Liver (tissue), 9 donors: ENCODE results near the gene TCF19. TPM values are rescaled to one million over a fixed set of nuclear protein-coding genes. Genes with fewer than 3 reads are reported as not detected.

Experiments
- DNase-seq: peaks from one replicate; pipeline ENCODE4 v3.0.0-alpha.2; 2017; ENCODE audit warnings: low spot score
- H3K27ac ChIP-seq, 2 donors: one replicate each; pipeline ENCODE4 v1.7.0; 2013; ENCODE audit warnings: inconsistent platforms in 2 of 2, low read length in 2 of 2, control low read depth in 1 of 2, low read depth in 1 of 2, mild to moderate bottlenecking in 1 of 2
- H3K27me3 ChIP-seq, 4 donors: one replicate each; pipeline versions ENCODE4 v1.6.1 to v1.7.0; 2013; ENCODE audit warnings: low read length in 3 of 4, inconsistent platforms in 1 of 4, mild to moderate bottlenecking in 1 of 4, moderate library complexity in 1 of 4; ENCODE audit not compliant: control insufficient read depth in 4 of 4, insufficient read depth in 4 of 4
- H3K36me3 ChIP-seq, 4 donors: one replicate each; pipeline versions ENCODE4 v1.6.1 to v1.7.0; 2013; ENCODE audit warnings: low read length in 3 of 4, mild to moderate bottlenecking in 3 of 4, low read depth in 1 of 4, moderate library complexity in 1 of 4; ENCODE audit not compliant: control insufficient read depth in 4 of 4, insufficient read depth in 3 of 4
- H3K4me1 ChIP-seq, 4 donors: one replicate each; pipeline versions ENCODE4 v1.6.1 to v1.7.0; 2013; ENCODE audit warnings: low read length in 3 of 4, mild to moderate bottlenecking in 3 of 4, moderate library complexity in 1 of 4; ENCODE audit not compliant: control insufficient read depth in 4 of 4, insufficient read depth in 4 of 4
- H3K4me3 ChIP-seq, 3 donors: one replicate each; pipeline versions ENCODE4 v1.6.1 to v1.7.0; 2013; ENCODE audit warnings: low read length in 3 of 3, control low read depth in 1 of 3, low read depth in 1 of 3, mild to moderate bottlenecking in 1 of 3
- H3K9ac ChIP-seq, 2 donors: one replicate each; pipeline ENCODE4 v1.7.0; 2013; ENCODE audit warnings: low read length in 2 of 2, mild to moderate bottlenecking in 2 of 2, moderate library complexity in 2 of 2, control low read depth in 1 of 2, low read depth in 1 of 2
- H3K9me3 ChIP-seq, 4 donors: one replicate each; pipeline versions ENCODE4 v1.6.1 to v1.7.0; 2013; ENCODE audit warnings: low read length in 3 of 4; ENCODE audit not compliant: control insufficient read depth in 4 of 4
- ATF3 ChIP-seq: IDR thresholded peaks from 2 replicates; pipeline ENCODE4 v1.6.1; 2016; ENCODE audit warnings: antibody characterized with exemption
- CTCF ChIP-seq: fragments of 150-350 bp; IDR thresholded peaks from 2 replicates; pipeline ENCODE4 v1.5.1; 2017; ENCODE audit warnings: improper control_type of control experiment, low read depth, low read length; ENCODE audit not compliant: missing input control
- EGR1 ChIP-seq, 2 donors: IDR thresholded peaks; 2 replicates each; pipeline ENCODE4 v1.6.1; 2016 to 2018; ENCODE audit warnings: antibody characterized with exemption in 2 of 2, low read depth in 2 of 2
- FOXA1 ChIP-seq: IDR thresholded peaks from 2 replicates; pipeline ENCODE4 v1.6.1; 2016; ENCODE audit warnings: antibody characterized with exemption
- FOXA2 ChIP-seq: IDR thresholded peaks from 2 replicates; pipeline ENCODE4 v1.6.1; 2016; ENCODE audit warnings: antibody characterized with exemption
- GABPA ChIP-seq, 2 donors: IDR thresholded peaks in 1 of 2; conservative IDR thresholded peaks in 1 of 2; 2 replicates each; pipeline ENCODE4 v1.6.1; 2016; ENCODE audit warnings: antibody characterized with exemption in 2 of 2, mild to moderate bottlenecking in 1 of 2, moderate library complexity in 1 of 2
- HNF4G ChIP-seq: IDR thresholded peaks from 2 replicates; pipeline ENCODE4 v1.6.1; 2016; ENCODE audit warnings: antibody characterized with exemption
- NR2F2 ChIP-seq: IDR thresholded peaks from 2 replicates; pipeline ENCODE4 v1.6.1; 2016; ENCODE audit warnings: antibody characterized with exemption
- RXRA ChIP-seq, 2 donors: IDR thresholded peaks; 2 replicates each; pipeline ENCODE4 v1.6.1; 2017 to 2018; ENCODE audit warnings: antibody characterized with exemption in 2 of 2, mild to moderate bottlenecking in 1 of 2
- TAF1 ChIP-seq: conservative IDR thresholded peaks from 2 replicates; pipeline ENCODE4 v1.6.1; 2016; ENCODE audit warnings: antibody characterized with exemption, mild to moderate bottlenecking
- WGBS: extraction: QIAGEN DNeasy Blood & Tissue Kit; methylation state at CpG from one replicate; pipeline ENCODE4 v1.1.7; 2013; 5-methylcytosine and 5-hydroxymethylcytosine counted together
- polyA plus RNA-seq, 2 donors: library from polyadenylated mRNA; stranded (reverse) in 1 of 2; unstranded in 1 of 2; fragments of 200-250 nt in 1 of 2; fragments of >200 nt in 1 of 2; fragmentation: Nextera tagmentation in 1 of 2; extraction: Ambion mirVana in 1 of 2; gene quantifications; one replicate each; pipeline versions ENCODE4 v1.2.1 to v1.2.3, GENCODE V29; 2013 to 2015
- total RNA-seq, 2 donors: library from RNA; depleted of rRNA; stranded (reverse); fragments of >200 nt; gene quantifications; one replicate each; pipeline ENCODE4 v1.2.3, GENCODE V29; 2014
- TF ChIP-seq, protein P1 (sequence below): IDR thresholded peaks from 2 replicates; pipeline ENCODE4 v1.6.1; 2016; ENCODE audit warnings: antibody characterized with exemption, mild to moderate bottlenecking
- TF ChIP-seq, protein P2 (sequence below): IDR thresholded peaks from 2 replicates; pipeline ENCODE4 v1.6.1; 2016; ENCODE audit warnings: antibody characterized with exemption
- donor health status: healthy.
- donor health status: healthy.
- donor health status: healthy.
- donor health status: healthy.
- donor health status: healthy.

The TCF19 gene
- total and polyA plus RNA-seq, 4 donors: 0.63 to 16.8 (median 2.0) TPM

GRCh38 chr6:31122791-31123706 lies 35.3 kb upstream of the TCF19 start (continued):
- no peak for TF ChIP-seq CTCF
- no peak for TF ChIP-seq GABPA (IDR thresholded peaks at IDR 0.05 in 1 of 2, conservative IDR thresholded peaks at IDR 0.05 in 1 of 2)
- no peak for TF ChIP-seq FOXA1

- no peaks in the 10 kb centered on the region for H3K27me3 ChIP-seq
- H3K4me1 ChIP-seq: no peaks in the 10 kb centered on the region
- H3K27ac ChIP-seq: no peak overlapping the region
- TF ChIP-seq GABPA (IDR thresholded peaks at IDR 0.05 in 1 of 2, conservative IDR thresholded peaks at IDR 0.05 in 1 of 2) (no peak), RXRA (IDR thresholded peaks at IDR 0.05) (no peak)
- TF ChIP-seq, protein P1, sequence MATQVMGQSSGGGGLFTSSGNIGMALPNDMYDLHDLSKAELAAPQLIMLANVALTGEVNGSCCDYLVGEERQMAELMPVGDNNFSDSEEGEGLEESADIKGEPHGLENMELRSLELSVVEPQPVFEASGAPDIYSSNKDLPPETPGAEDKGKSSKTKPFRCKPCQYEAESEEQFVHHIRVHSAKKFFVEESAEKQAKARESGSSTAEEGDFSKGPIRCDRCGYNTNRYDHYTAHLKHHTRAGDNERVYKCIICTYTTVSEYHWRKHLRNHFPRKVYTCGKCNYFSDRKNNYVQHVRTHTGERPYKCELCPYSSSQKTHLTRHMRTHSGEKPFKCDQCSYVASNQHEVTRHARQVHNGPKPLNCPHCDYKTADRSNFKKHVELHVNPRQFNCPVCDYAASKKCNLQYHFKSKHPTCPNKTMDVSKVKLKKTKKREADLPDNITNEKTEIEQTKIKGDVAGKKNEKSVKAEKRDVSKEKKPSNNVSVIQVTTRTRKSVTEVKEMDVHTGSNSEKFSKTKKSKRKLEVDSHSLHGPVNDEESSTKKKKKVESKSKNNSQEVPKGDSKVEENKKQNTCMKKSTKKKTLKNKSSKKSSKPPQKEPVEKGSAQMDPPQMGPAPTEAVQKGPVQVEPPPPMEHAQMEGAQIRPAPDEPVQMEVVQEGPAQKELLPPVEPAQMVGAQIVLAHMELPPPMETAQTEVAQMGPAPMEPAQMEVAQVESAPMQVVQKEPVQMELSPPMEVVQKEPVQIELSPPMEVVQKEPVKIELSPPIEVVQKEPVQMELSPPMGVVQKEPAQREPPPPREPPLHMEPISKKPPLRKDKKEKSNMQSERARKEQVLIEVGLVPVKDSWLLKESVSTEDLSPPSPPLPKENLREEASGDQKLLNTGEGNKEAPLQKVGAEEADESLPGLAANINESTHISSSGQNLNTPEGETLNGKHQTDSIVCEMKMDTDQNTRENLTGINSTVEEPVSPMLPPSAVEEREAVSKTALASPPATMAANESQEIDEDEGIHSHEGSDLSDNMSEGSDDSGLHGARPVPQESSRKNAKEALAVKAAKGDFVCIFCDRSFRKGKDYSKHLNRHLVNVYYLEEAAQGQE: no peak
- no peak overlapping the region for H3K9ac ChIP-seq
- no peaks in the 10 kb centered on the region for H3K9me3 ChIP-seq
- WGBS: 63% methylated on average over 8 of the region's 8 CpGs
- no peaks in the 10 kb centered on the region for H3K36me3 ChIP-seq
- no peak overlapping the region for H3K4me3 ChIP-seq
- DNase-seq: no peak
Observed at GRCh38 chr6:31125162-31125561, 33.2 kb upstream of the TCF19 start.

DNA sequence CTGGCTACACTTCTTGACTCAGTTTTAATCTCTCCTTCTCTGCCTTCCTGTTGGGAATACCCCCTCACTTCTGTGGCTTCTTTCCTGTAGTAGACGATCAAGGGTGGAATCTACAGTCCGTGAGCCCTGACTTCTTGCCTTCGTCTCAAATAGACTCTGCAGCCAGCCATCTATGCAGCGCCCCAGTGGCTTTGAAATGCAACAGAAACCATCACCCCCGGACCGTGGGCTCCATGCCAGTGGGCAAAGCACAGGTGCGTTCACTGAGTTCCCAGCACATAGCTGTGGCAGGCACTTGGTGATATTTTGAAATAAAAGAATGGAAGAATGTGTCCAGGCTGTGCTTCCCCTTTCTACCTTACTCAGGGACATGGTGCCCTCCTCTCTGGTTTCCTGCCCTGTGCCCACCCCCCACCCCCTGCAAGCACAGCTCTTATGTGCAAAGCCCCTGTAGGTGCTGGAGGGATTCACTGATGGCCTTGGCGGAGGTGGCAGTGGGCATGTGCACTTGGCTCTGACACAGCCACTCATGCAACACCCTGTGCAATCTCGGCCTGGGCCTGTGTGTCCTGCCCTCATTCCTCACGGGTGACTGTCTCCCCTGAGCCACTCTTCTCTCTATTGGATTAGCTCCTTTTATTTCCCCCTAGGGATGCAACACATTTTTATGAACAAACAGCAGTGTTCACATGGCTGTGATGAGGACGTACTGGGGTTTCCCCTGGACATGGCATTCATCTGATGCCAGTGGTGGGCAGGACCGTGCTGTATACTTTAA lies 32.6 kb upstream of the TCF19 start:
- Histone ChIP-seq H3K9me3 (no peaks in the 10 kb centered on the region), H3K27me3 (no peaks in the 10 kb centered on the region), H3K27ac (no peak overlapping the region), H3K9ac (no peak overlapping the region), H3K4me1 (no peaks in the 10 kb centered on the region), H3K36me3 (no peaks in the 10 kb centered on the region), H3K4me3 (no peak overlapping the region)
- WGBS: 74% methylated on average over 12 of the region's 12 CpGs
- no peak for DNase-seq
- TF ChIP-seq GABPA (IDR thresholded peaks at IDR 0.05 in 1 of 2, conservative IDR thresholded peaks at IDR 0.05 in 1 of 2): no peak
- TF ChIP-seq TAF1: no peak
- no peak for TF ChIP-seq HNF4G
- no peak for TF ChIP-seq FOXA2
- TF ChIP-seq, protein P2, sequence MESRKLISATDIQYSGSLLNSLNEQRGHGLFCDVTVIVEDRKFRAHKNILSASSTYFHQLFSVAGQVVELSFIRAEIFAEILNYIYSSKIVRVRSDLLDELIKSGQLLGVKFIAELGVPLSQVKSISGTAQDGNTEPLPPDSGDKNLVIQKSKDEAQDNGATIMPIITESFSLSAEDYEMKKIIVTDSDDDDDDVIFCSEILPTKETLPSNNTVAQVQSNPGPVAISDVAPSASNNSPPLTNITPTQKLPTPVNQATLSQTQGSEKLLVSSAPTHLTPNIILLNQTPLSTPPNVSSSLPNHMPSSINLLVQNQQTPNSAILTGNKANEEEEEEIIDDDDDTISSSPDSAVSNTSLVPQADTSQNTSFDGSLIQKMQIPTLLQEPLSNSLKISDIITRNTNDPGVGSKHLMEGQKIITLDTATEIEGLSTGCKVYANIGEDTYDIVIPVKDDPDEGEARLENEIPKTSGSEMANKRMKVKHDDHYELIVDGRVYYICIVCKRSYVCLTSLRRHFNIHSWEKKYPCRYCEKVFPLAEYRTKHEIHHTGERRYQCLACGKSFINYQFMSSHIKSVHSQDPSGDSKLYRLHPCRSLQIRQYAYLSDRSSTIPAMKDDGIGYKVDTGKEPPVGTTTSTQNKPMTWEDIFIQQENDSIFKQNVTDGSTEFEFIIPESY: no peak
- TF ChIP-seq ATF3: no peak
- TF ChIP-seq EGR1 (IDR thresholded peaks at IDR 0.05; ENCODE audit: low read depth in 2 of 2): no peak
- TF ChIP-seq NR2F2: no peak
- TF ChIP-seq, protein P1: no peak
- no peak for TF ChIP-seq RXRA (IDR thresholded peaks at IDR 0.05)
- TF ChIP-seq CTCF: no peak
